Measurements from ENCODE around the gene ADGRF5. TPM values are rescaled to one million over a fixed set of nuclear protein-coding genes. Genes with fewer than 3 reads are reported as not detected.

The ADGRF5 gene
- total and polyA plus RNA-seq, 4 experiments from 2014 or later: not detected

- H3K27me3 ChIP-seq (ENCODE audit: insufficient read depth, low read length): no peaks in the 10 kb centered on the region
- no peaks in the 10 kb centered on the region for H3K36me3 Mint-ChIP-seq
- intact Hi-C loops (cut with micrococcal nuclease): no loop called here
- H3K4me3 Mint-ChIP-seq: no peak overlapping the region
- ChIA-PET CTCF (ENCODE audit: partially characterized antibody) (no interaction called here), POLR2A (ENCODE audit: partially characterized antibody) (no interaction called here)
- no peaks in the 10 kb centered on the region for H3K4me1 ChIP-seq (ENCODE audit: insufficient read depth, low read length)
- H3K36me3 ChIP-seq (ENCODE audit: insufficient read depth, low read length): no peaks in the 10 kb centered on the region
- no peaks in the 10 kb centered on the region for H3K9me3 ChIP-seq (ENCODE audit: control insufficient read depth in 1 of 2, low read length in 2 of 2)
- H3K4me3 ChIP-seq (ENCODE audit: low read length in 2 of 2): no peak overlapping the region
- DNase-seq: no peak
- no peak overlapping the region for H3K27ac ChIP-seq (ENCODE audit: low read depth, low read length)
- H3K27me3 Mint-ChIP-seq: no peaks in the 10 kb centered on the region
- no peaks in the 10 kb centered on the region for H3K4me1 Mint-ChIP-seq
- H3K9me3 Mint-ChIP-seq: no peaks in the 10 kb centered on the region
- H3K27ac Mint-ChIP-seq: no peak overlapping the region
These were observed 5.9 kb downstream of the ADGRF5 start for GRCh38 chr6:46915866-46916265.

DNA sequence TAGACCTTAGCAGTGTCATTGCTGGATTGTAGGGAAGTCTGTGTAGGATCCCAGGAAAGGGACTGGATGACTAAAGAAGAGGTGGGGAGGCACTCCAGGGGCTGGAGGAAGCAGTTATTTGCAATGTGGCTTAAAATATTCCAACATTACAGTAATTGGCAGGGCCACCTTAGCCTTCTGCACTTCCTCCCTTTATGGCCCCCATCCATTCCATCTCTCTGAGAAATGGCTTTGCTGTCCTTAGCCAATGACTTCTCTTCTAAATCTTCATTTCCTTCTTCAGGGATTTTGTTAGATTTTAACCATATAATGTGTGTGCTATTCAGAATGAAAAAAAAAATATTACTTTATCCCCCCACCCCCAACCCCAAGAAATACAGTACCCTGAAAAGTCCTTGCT is 6.4 kb downstream of the ADGRF5 start:
- Mint-ChIP-seq H3K9me3 (no peaks in the 10 kb centered on the region), H3K4me3 (no peak overlapping the region), H3K36me3 (no peaks in the 10 kb centered on the region), H3K27me3 (no peaks in the 10 kb centered on the region), H3K27ac (no peak overlapping the region), H3K4me1 (no peaks in the 10 kb centered on the region)
- H3K36me3 ChIP-seq (ENCODE audit: insufficient read depth, low read length): no peaks in the 10 kb centered on the region
- no peaks in the 10 kb centered on the region for H3K27me3 ChIP-seq (ENCODE audit: insufficient read depth, low read length)
- intact Hi-C loops (cut with micrococcal nuclease): no loop called here
- DNase-seq: no peak
- H3K27ac ChIP-seq (ENCODE audit: low read depth, low read length): no peak overlapping the region
- ChIA-PET POLR2A (ENCODE audit: partially characterized antibody) (no interaction called here), CTCF (ENCODE audit: partially characterized antibody) (no interaction called here)
- H3K4me3 ChIP-seq (ENCODE audit: low read length in 2 of 2): no peak overlapping the region
- H3K4me1 ChIP-seq (ENCODE audit: insufficient read depth, low read length): no peaks in the 10 kb centered on the region
- no peaks in the 10 kb centered on the region for H3K9me3 ChIP-seq (ENCODE audit: control insufficient read depth in 1 of 2, low read length in 2 of 2)

- no peaks in the 10 kb centered on the region for H3K36me3 Mint-ChIP-seq
- H3K36me3 ChIP-seq (ENCODE audit: insufficient read depth, low read length): no peaks in the 10 kb centered on the region
- no peaks in the 10 kb centered on the region for H3K4me1 ChIP-seq (ENCODE audit: insufficient read depth, low read length)
- H3K4me3 Mint-ChIP-seq: no peak overlapping the region
- DNase-seq: no peak
- H3K9me3 ChIP-seq (ENCODE audit: control insufficient read depth in 1 of 2, low read length in 2 of 2): no peaks in the 10 kb centered on the region
- intact Hi-C loops (cut with micrococcal nuclease): no loop called here
- no peaks in the 10 kb centered on the region for H3K27me3 Mint-ChIP-seq
- ChIA-PET CTCF (ENCODE audit: partially characterized antibody) (no interaction called here), POLR2A (ENCODE audit: partially characterized antibody) (no interaction called here)
- H3K4me1 Mint-ChIP-seq: no peaks in the 10 kb centered on the region
- no peaks in the 10 kb centered on the region for H3K27me3 ChIP-seq (ENCODE audit: insufficient read depth, low read length)
- no peak overlapping the region for H3K27ac Mint-ChIP-seq
- H3K27ac ChIP-seq (ENCODE audit: low read depth, low read length): no peak overlapping the region
- no peaks in the 10 kb centered on the region for H3K9me3 Mint-ChIP-seq
- no peak overlapping the region for H3K4me3 ChIP-seq (ENCODE audit: low read length in 2 of 2)
These were observed 7.4 kb downstream of the ADGRF5 start for GRCh38 chr6:46914279-46914810.

DNA sequence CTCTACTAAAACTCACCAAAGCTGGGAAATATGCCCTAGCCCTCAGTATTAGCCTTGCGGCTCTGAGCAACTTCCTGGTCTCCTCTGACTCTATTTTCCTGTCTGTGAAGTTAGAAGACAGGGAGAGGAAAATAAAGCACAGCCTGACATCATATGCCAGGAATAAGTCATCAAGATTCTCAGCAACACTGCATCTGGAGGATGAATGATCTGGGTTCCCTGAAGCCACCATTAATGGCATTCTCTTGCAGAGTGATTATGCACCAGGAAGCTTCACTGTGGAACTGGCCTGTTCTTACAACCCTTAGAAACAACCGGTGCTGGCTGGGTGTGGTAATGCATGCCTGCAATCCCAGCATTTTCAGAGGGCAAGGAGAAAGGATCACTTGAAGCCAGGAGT is 12.4 kb downstream of the ADGRF5 start:
- intact Hi-C loops (cut with micrococcal nuclease): no loop called here
- POLR2A ChIA-PET (ENCODE audit: partially characterized antibody): no interaction called here
- Mint-ChIP-seq H3K36me3 (no peaks in the 10 kb centered on the region), H3K27me3 (no peaks in the 10 kb centered on the region), H3K9me3 (no peaks in the 10 kb centered on the region), H3K4me1 (no peaks in the 10 kb centered on the region), H3K4me3 (no peak overlapping the region), H3K27ac (no peak overlapping the region)
- Histone ChIP-seq H3K4me1 (ENCODE audit: insufficient read depth, low read length) (no peaks in the 10 kb centered on the region), H3K9me3 (ENCODE audit: control insufficient read depth in 1 of 2, low read length in 2 of 2) (no peaks in the 10 kb centered on the region), H3K4me3 (ENCODE audit: low read length in 2 of 2) (no peak overlapping the region), H3K36me3 (ENCODE audit: insufficient read depth, low read length) (no peaks in the 10 kb centered on the region), H3K27ac (ENCODE audit: low read depth, low read length) (no peak overlapping the region), H3K27me3 (ENCODE audit: insufficient read depth, low read length) (no peaks in the 10 kb centered on the region)
- CTCF ChIA-PET (ENCODE audit: partially characterized antibody): no interaction called here
- no peak for DNase-seq

- H3K4me1 ChIP-seq (ENCODE audit: insufficient read depth, low read length): no peaks in the 10 kb centered on the region
- H3K9me3 ChIP-seq (ENCODE audit: control insufficient read depth in 1 of 2, low read length in 2 of 2): no peaks in the 10 kb centered on the region
- H3K4me3 ChIP-seq (ENCODE audit: low read length in 2 of 2): no peak overlapping the region
- Mint-ChIP-seq H3K4me3 (no peak overlapping the region), H3K4me1 (no peaks in the 10 kb centered on the region), H3K36me3 (no peaks in the 10 kb centered on the region), H3K9me3 (no peaks in the 10 kb centered on the region), H3K27ac (no peak overlapping the region), H3K27me3 (peaks cover 2 to 5% of the 10 kb centered on the region in 2 donors)
- no peaks in the 10 kb centered on the region for H3K36me3 ChIP-seq (ENCODE audit: insufficient read depth, low read length)
- no peaks in the 10 kb centered on the region for H3K27me3 ChIP-seq (ENCODE audit: insufficient read depth, low read length)
- intact Hi-C loops (cut with micrococcal nuclease): no loop called here
- DNase-seq: no peak
- ChIA-PET POLR2A (ENCODE audit: partially characterized antibody) (no interaction called here), CTCF (ENCODE audit: partially characterized antibody) (no interaction called here)
- H3K27ac ChIP-seq (ENCODE audit: low read depth, low read length): no peak overlapping the region
These were observed 15.0 kb downstream of the ADGRF5 start for GRCh38 chr6:46906776-46907175.

DNA sequence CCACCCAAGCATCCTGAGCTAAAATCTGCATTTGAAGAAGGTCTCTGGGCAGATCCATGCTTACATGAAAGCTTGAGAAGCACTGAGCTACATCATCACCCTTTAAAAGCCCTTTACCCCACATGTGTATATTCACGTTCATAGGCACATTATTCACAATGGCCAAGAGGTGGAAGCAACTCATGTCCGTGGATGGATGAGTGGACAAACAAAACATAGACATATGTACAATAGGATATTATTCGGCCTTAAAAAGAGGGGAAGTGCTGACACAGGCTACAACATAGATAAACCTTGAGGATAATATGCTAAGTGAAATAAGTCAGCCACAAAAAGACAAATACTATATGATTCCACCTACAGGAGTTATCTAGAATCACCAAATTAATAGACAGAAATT is 17.6 kb downstream of the ADGRF5 start:
- no peaks in the 10 kb centered on the region for H3K36me3 ChIP-seq (ENCODE audit: insufficient read depth, low read length)
- H3K4me1 ChIP-seq (ENCODE audit: insufficient read depth, low read length): no peaks in the 10 kb centered on the region
- no peaks in the 10 kb centered on the region for H3K4me1 Mint-ChIP-seq
- H3K9me3 Mint-ChIP-seq: no peaks in the 10 kb centered on the region
- H3K27ac Mint-ChIP-seq: no peak overlapping the region
- H3K4me3 ChIP-seq (ENCODE audit: low read length in 2 of 2): no peak overlapping the region
- H3K27me3 Mint-ChIP-seq: peaks cover 4 to 6% of the 10 kb centered on the region in 2 donors
- ChIA-PET POLR2A (ENCODE audit: partially characterized antibody) (no interaction called here), CTCF (ENCODE audit: partially characterized antibody) (no interaction called here)
- no peaks in the 10 kb centered on the region for H3K36me3 Mint-ChIP-seq
- no peak overlapping the region for H3K27ac ChIP-seq (ENCODE audit: low read depth, low read length)
- no peak for DNase-seq
- H3K9me3 ChIP-seq (ENCODE audit: control insufficient read depth in 1 of 2, low read length in 2 of 2): no peaks in the 10 kb centered on the region
- no peak overlapping the region for H3K4me3 Mint-ChIP-seq
- H3K27me3 ChIP-seq (ENCODE audit: insufficient read depth, low read length): no peaks in the 10 kb centered on the region
- intact Hi-C loops (cut with micrococcal nuclease): no loop called here

DNA sequence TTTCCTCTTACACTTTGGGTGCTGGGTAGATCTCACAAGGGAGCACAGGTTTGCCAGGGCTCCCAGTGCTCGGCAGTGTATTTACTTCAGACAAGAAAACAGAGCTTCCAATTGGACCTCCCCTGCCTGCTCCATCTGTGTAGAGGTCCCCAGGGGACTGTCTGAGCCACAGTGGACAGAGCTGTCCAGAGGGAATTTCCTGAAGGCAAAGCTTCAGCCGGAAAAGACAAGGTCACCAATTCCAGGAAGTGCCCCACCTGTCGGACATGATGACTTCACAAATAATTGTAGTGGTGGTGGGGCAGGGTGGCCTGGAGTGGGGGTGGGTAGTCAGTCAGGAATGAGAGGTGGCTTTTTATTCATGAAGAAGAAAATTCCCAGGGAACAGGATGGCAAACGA is 18.6 kb downstream of the ADGRF5 start:
- Mint-ChIP-seq H3K4me1 (no peaks in the 10 kb centered on the region), H3K9me3 (no peaks in the 10 kb centered on the region), H3K27ac (no peak overlapping the region), H3K4me3 (no peak overlapping the region), H3K36me3 (no peaks in the 10 kb centered on the region), H3K27me3 (peaks cover 6 to 8% of the 10 kb centered on the region in 2 donors)
- intact Hi-C loops (cut with micrococcal nuclease): no loop called here
- H3K36me3 ChIP-seq (ENCODE audit: insufficient read depth, low read length): no peaks in the 10 kb centered on the region
- no peaks in the 10 kb centered on the region for H3K9me3 ChIP-seq (ENCODE audit: control insufficient read depth in 1 of 2, low read length in 2 of 2)
- CTCF ChIA-PET (ENCODE audit: partially characterized antibody): no interaction called here
- DNase-seq: no peak
- no peaks in the 10 kb centered on the region for H3K4me1 ChIP-seq (ENCODE audit: insufficient read depth, low read length)
- no peaks in the 10 kb centered on the region for H3K27me3 ChIP-seq (ENCODE audit: insufficient read depth, low read length)
- no peak overlapping the region for H3K27ac ChIP-seq (ENCODE audit: low read depth, low read length)
- H3K4me3 ChIP-seq (ENCODE audit: low read length in 2 of 2): no peak overlapping the region
- POLR2A ChIA-PET (ENCODE audit: partially characterized antibody): no interaction called here

DNA sequence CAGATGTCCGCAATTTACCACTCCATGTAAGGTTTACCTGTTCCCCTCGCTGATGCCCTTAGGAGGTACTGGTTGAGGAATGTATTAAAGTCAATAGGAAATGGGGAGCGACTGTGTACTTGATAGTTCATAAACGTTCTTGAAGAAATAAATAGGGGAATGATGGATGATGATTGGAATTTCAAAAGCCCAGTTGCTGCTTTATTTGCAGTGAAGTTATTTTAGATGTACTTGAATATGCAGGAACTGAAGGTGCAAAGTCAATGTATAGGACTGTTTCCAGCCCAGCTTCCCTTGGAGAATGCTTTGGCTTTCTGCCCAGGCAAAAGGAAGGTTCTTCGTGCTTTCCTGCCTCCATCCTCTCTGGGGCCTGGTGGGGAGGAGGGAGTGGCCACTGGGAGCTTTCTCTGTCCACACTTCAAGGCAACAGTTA is 19.8 kb downstream of the ADGRF5 start:
- Mint-ChIP-seq H3K9me3 (no peaks in the 10 kb centered on the region), H3K27ac (no peak overlapping the region), H3K4me3 (no peak overlapping the region), H3K4me1 (no peaks in the 10 kb centered on the region), H3K27me3 (peaks cover 6 to 9% of the 10 kb centered on the region in 2 donors), H3K36me3 (no peaks in the 10 kb centered on the region)
- POLR2A ChIA-PET (ENCODE audit: partially characterized antibody): no interaction called here
- Histone ChIP-seq H3K4me3 (ENCODE audit: low read length in 2 of 2) (no peak overlapping the region), H3K4me1 (ENCODE audit: insufficient read depth, low read length) (no peaks in the 10 kb centered on the region), H3K27me3 (ENCODE audit: insufficient read depth, low read length) (no peaks in the 10 kb centered on the region), H3K27ac (ENCODE audit: low read depth, low read length) (no peak overlapping the region), H3K9me3 (ENCODE audit: control insufficient read depth in 1 of 2, low read length in 2 of 2) (no peaks in the 10 kb centered on the region), H3K36me3 (ENCODE audit: insufficient read depth, low read length) (no peaks in the 10 kb centered on the region)
- CTCF ChIA-PET (ENCODE audit: partially characterized antibody): no interaction called here
- no peak for DNase-seq
- intact Hi-C loops (cut with micrococcal nuclease): no loop called here

All from CD4-positive, alpha-beta memory T cell (primary cell).